HG02840 (cell line): ENCODE results near the gene MTUS2.

Source experiments
- ATAC-seq: cut with Tn5 transposase; IDR thresholded peaks from one replicate; pipeline ENCODE4 v1.9.1; 2021; ENCODE audit warnings: mild to moderate bottlenecking, moderate library complexity, moderate number of reproducible peaks; ENCODE audit not compliant: unreplicated experiment, low FRiP score

MTUS2 gene

DNA sequence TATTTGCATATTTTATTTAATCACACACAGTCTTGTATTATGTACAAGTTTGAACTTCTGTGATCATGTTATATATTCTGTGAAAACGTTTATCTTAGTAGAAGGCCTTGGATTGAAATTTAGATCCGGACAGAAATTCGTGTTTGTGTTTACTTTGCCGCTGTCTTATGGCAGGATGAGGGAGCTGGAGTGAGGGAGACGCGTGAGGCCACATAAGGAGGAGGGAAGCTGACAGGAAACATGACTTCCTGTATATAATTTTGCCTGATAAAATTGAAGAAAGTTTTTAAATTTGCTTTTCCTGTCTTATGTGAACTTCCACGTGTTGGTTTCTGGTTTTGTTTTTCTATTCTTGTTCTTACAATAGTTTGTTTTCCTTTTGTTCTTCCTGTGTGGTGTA is 200.2 kb downstream of the MTUS2 start:
- ATAC-seq: no peak

DNA sequence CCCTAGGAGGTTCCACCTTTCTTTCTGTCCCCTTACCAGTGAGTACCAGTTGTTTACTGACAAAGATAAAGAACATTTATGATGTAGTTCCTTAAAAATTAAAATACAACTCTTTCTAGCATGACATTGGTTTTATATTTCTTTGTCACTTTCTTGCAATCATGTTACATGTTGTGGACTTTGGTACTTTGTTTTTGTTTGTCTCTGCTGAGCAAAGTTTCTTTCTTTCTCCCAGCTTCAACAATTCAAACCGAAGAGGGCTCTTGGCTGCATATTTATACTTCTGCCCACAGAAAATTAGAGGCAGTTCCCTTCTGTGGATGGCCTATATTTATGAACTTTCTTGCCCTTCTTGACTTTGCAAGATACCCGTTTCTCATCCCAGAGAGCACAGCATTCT is 201.2 kb downstream of the MTUS2 start:
- no peak for ATAC-seq

DNA sequence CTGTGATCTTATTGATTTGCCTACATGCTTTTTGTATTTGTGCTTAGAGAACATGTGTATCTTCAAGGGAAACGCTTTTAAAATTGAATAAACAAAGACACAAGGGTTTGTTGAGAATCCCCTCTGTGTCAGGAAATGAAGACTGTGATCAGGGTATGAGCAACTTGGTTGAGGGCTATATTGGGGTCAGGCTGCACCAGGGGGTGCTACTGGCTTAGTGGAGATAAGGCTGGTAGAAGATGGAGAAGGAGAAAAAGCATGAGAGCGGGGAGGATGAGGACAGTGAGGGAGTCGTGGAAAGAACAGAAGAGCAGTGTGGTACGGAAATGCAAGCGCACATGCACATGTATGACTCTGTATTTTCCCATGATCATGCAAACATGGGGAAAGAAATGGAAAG is 201.6 kb downstream of the MTUS2 start:
- no peak for ATAC-seq

DNA sequence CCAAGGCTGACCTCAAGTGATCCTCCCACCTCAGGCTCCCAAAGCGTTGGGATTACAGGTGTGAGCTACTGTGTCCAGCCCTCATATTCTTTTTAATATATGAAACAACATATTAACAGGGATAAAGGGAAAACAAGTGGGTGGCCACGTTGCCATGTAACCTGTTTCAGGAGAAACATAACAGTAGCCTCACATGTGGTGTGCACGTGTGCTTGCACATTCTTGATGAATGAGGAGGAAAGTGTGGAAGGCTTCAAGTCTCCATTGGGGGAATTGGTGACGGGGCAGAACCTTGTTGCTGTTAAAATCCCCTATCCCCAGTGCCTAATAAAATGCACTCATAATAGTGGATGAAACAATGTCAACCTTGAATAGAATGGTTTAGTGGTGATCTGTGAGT is 202.3 kb downstream of the MTUS2 start:
- no peak for ATAC-seq

DNA sequence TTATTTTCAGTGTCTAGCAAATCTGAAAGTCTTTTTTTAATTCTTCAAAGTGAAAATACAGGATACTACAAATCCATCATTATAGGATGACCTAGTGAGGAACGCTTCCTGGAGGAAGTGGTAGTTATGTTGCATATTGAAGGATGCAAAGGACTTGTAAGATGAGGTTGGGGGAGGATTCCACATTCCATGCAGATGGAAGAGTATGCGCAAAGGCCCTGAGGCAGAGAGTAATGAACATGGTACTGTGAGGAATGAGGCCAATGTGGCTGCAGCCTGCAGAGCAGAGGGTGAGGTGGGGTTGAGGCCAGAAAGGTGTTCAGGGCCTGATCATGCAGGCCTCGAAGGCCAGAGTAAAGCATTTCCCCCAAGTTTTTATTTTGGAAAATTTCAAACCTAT is 202.8 kb downstream of the MTUS2 start:
- ATAC-seq: no peak

DNA sequence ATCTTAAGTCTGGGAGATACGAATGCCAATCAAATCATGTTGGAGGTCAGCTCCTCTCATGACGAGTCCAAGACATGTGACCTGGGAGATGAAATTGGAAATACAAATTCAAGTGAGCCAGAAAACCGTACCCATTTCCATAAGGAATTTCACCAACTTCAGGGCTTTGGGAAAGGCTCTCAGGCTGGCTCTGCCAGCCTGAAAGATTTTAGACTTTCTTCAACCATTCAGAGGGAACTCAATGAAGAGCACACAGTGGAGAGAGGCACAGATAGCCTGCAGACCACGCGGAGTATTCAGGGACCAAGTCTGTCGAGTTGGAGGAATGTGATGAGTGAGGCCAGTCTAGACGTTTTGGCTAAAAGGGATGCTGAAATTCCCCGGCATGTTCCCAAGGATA is 204.6 kb downstream of the MTUS2 start:
- no peak for ATAC-seq

DNA sequence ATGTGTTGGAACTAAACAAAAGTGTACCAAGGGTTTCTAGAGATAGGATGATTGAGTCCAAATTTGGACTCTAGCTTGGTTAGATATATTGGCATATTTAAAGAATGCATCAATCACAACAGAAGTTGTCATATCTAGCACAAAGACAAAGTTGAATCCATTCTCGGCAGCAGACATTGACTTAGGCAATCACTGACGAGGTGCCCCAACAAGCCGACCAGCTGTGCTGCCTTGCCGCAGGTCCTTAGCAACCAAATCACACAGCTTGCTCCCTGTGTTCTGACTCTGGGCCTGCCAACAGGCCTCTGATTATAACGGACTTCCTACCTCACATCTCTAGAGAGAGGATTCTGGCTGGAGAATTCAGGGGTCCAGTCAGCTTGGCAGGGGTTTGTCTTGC is 208.7 kb downstream of the MTUS2 start:
- ATAC-seq: no peak

DNA sequence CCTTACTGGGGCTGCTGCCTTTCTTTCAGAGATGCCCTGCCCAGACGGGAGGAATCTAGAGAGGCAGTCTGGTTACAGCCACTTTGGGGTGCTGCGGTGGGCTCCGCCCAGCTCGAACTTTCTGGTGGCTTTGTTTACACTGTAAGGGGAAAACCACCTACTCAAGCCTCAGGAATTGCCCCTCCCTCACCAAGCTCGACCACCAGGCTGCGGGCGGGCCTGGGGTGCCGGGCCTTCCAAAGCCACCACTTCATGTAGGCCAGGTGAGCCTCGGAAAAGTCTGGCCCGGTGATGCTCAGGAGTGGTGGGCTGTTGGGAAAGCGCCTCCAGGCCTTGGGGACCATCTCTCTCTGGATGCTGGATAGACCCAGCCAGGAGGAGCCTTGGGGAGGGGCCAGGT is 218.6 kb downstream of the MTUS2 start:
- ATAC-seq: no peak

DNA sequence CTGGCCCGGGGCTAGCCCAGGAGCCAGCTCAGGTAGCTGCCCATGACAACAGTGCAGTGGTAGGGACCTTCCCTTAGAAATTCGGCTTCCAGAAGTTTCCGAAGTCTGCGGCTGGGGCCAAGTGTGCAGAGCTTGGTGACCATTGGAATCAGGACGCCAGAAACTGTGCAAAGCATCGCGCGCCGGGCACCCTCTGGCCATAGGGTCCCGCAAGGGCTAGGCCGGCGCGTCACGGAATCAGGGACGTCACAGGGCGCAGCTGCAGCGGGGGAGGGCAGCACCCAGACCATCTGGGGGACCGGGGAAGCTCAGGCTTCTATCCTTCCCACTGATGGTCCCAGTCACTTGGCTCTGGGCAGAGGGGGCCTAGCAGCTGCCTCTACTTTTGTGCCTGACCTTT is 219.1 kb downstream of the MTUS2 start:
- no peak for ATAC-seq

DNA sequence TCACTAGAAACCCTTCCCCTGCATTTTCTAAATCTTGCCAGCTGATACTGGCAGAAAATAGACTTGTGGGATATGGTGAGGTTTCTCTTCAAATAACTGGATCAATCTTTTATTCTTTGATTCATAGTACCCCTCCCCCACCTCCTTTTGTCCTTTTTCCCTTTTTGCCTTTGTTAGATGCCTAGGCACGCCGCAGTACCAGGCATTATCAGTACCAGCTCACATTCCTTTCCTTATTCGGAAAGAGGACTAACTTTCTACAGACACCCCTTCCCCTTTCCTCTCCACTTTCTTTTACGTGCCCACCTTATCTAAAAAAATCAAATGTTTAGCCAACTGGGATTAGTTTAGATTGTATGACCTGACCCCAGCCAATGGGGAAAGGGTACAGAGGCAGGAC is 226.4 kb downstream of the MTUS2 start:
- ATAC-seq: no peak

DNA sequence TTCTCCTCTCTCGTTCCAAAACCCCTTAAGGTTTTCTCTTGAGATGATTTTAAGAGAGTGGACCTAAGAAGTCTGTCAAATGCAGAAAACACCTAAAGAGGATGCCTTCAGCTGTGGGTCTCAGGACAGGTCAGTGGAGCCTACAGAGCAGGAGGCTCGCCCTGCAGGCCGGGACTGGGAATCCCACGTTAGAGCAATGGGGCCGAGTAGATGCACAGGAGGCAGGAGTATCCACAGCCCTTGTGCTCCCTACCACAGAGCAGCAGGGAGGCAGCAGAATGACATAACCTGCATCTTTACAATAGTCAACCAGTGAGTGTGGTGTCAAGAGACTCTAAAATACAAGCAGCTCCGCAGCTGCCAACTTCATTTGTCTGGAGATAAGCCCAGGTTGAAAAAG is 229.4 kb downstream of the MTUS2 start:
- ATAC-seq: no peak

DNA sequence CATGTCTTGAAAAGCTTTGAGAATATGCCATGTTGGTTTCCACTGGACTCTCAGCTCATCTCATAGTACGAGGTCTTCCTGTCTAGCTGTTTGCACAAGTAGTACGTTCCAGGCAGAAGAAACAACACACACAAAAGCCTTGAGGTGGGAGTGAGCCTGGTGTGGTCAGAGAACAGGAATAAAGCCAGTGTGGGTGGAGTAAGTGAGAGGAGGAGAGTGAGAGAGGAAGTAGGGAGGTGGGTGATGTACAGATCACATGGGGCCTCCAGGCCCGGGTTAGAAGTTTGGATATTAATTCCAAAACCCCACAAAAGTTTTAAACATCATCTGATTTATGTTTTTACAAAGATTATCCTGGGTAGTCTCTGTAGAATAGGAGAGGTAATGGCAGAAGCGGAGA is 230.6 kb downstream of the MTUS2 start:
- ATAC-seq: no peak

DNA sequence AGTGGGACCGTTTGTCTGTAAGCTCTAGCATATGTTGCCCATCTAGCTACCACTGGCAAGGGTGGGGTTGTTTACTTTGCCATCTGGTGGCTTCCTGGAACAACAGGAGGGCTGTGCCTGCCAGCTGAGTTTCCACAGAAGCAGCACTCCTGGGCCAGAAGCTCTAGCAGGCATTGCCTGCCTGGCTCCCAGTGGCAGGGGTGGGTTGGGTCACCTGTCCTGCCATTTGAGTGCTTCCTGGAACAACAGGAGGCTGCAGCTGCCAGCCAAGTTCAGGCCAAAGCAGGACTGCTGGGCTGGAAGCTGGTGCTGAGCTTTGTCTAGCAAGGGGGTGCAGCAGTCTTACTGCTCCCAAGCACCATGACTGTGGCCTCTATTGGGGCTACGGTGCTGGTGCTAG is 239.7 kb downstream of the MTUS2 start:
- no peak for ATAC-seq

DNA sequence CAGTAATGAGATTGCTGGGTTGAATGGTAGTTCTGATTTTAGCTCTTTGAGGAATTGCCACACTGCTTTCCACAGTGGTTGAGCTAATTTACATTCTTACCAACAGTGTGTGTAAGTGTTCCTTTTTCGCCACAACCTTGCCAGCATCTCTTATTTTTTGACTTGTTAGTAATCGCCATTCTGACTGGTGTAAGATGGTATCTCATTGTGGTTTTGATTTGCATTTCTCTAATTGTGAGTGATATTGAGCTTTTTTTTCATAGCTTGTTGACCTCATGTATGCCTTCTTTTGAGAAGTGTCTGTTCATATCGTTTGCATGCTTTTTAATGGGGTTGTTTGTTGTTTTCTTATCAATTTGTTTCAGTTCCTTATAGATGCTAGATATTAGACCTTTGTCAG is 245.0 kb downstream of the MTUS2 start:
- no peak for ATAC-seq

DNA sequence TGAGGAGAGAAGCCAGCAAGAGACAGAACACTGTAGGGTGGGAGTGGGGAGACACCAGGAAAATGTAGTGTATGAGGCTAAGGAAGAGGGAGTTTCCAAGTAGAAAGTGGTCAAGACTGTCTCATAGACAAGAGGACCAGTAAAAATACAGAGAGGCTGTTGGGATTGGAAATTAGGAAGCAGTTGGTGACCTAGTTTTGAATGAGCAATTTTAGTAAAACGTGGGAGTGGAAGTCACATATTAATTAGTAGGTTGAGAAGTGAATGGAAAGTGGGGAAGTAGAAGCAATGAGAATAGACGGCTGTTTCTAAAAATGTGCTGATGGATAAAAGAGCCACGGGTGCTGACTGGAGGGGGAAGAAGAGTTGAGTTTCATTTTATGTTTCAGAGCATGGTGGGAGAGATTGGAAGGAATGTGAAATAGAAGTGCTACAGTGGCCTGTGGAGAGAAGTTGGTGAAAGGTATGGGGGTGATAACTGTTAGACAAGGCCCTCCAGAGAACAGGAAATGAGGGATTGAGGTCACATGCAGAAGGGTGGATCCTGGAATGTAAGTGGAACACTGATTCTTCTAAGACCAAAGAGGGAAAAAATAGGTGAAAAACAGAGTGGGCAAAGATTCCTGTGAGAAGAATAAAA is 247.3 kb downstream of the MTUS2 start:
- no peak for ATAC-seq

DNA sequence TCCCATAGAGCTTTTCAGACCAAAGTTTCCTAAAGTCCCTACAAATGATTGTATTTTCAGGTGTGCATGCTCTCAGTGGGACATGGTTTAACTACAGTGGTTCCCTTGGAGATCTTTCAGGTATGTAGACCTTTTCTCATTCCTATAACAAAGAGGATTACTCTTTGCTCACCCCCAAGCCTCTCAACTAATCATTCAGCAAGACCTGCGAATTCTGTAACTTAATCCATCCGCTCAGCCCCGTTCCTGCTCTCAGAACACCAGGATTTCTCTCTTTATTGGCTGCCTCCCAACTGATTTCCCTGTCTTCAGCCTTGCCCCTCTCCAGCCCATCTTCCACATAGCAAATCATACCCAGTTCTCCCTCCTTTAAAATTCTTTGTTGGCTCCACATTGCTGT is 253.6 kb downstream of the MTUS2 start:
- ATAC-seq: no peak

DNA sequence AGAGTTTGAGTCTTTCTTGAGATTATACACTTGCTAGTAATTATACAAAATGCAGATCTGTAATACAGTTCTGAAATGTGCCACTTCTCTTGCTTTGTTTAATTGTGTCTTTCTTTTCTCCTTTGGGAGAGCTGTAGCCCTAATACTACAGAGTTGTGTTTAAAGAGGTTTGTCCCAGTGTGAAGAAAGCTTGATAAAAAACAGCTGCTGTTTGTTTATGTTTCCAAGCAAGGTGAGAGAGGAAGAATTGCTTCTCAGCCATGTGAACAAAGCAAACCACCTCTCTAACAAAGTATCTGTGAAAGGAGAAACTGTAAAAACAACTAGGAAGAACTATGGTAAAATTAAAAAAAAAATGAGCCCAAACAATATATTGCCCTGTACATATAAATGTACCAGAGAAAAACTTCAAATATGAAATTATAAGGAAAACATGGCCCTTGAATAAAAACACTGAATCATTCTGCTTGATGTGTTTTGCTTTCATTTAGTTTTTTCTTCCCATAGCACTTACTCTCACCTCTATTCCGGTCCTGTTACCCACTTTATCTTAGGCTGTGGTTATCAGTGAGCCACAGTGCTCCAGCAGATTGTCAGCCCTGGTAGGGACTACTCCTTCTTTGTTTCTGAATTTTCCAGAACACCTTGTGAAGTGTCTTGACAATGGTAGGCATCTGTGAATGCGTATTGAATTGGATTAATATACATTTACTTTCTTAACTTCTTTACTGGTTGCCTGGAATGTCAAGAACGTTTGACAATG is 257.1 kb downstream of the MTUS2 start:
- no peak for ATAC-seq

DNA sequence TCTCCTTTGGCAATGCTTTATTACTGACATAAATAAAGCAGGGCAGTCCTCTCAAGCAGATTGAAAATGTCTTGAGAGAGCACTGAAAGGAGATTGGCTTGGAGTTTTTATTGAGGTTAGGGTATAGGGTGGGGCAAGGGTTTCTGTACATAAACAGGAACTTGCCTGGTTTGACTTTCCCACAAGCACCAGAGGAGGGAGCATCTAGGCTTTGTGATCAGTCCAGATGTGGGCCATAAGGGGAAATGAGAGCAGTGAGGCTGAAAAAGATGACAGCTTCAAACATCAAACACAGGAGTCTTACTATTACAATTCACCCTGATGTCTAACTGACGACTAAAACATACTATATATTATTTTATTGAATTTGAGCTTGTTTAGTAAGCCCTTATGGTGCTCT is 260.9 kb downstream of the MTUS2 start:
- ATAC-seq: no peak

DNA sequence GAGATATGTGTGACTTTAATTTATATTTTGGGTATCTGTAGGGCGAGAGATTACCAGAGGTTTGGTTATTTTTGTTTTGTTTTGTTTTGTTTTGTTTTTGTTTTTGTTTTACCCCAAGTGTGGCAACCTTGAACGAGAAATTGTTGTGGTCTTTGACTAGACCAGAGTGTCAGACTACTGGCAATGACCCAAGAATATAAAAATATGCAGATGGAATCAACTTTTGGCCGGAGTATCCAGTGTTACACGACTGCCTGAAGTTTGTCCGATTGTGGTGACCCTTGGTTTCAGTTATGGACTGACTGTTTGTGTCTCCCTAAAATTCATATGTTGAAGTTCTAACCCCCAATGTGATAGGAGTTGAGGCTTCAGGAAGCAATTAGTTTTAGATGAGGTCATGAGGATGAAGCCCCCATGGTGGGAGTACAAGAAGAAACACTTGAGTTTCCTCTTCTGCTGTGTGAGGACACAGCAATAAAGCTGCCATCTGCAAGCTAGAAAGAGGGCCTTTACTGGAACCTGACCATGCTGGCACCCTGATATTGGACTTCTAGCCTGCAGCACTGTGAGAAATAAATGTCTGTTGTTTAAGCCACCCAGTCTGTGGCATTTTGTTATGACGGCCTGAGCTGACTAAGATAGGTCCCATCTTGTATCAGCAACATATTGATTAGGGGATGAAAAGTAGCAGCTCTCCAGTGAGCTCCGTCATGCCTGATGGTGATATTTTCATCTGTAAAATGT is 261.7 kb downstream of the MTUS2 start:
- ATAC-seq: no peak

DNA sequence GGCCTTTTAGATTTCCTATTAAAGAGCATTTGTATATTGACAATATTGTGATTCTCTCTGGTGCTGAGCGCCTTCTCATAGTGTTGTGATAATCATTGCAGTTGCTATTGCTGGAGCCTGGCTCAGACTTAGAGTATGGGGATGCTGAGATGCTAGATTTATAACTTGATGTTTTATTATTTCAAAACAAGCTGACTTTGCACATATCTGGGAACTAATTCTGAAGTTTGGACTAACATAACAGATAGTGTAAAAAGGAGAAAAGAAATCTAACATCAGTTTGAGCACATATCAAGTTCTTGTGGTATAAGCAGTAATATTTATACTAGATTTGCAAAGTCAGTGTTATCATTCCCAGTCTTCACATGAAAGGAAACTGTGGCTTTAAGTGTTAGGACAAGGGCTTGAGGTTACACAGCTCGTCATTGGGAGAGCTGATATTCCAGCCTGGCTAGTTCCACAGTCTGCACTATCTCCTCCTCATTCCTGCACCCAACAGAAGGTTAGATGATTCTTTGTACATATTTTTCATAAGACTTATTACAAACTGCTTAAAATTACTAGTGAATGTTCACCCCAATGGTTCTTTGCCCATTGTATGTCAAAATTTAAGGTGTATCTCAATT is 279.8 kb downstream of the MTUS2 start:
- no peak for ATAC-seq

DNA sequence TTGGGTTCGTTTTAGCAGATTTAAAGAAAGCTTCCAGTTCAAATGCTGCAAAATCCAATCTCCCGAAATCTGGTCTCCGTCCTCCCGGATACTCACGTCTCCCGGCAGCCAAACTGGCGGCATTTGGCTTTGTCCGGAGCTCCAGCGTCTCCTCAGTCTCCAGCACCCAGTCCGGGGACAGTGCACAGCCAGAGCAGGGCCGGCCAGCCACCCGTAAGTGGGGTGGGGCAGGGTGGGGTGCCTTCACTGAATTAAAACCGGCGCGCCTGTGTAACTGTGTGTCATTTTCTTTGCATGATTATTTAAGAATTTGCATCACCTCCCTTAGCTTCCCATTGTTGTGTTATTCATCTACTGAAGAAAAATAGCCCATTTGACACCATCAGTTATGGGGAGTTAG is 280.6 kb downstream of the MTUS2 start:
- ATAC-seq: no peak
